Measurements from ENCODE around the gene MPIG6B. TPM values are rescaled to one million over a fixed set of nuclear protein-coding genes. Genes with fewer than 3 reads are reported as not detected.

MPIG6B gene
- total and polyA plus RNA-seq, 3 donors from 2014 or later: 0.74 to 1.3 (median 0.94) TPM

DNA sequence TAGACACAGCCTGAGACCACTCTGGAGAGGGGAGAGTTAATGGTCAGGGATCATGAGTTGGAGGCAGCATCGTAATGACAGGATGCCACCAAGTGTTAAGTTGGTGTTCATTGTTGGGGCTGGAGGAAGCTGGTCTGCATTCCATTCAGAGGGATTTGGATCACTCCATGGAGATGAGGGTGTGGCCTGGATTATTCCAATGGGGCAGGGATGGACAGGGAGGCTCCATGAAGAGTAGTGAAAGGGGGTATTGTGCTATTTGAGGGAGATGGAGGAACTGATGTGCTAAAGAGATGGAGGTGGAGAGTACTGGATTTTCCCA is 40.4 kb downstream of the MPIG6B start:
- Histone ChIP-seq H3K9me3 (no peaks in the 10 kb centered on the region), H3K27me3 (no peaks in the 10 kb centered on the region), H3K36me3 (ENCODE audit: low read depth, missing control alignments) (no peaks in the 10 kb centered on the region), H3K4me3 (no peak overlapping the region), H3K27ac (no peak overlapping the region), H3K4me1 (no peaks in the 10 kb centered on the region)
- no peak for DNase-seq
- TF ChIP-seq, protein P1, sequence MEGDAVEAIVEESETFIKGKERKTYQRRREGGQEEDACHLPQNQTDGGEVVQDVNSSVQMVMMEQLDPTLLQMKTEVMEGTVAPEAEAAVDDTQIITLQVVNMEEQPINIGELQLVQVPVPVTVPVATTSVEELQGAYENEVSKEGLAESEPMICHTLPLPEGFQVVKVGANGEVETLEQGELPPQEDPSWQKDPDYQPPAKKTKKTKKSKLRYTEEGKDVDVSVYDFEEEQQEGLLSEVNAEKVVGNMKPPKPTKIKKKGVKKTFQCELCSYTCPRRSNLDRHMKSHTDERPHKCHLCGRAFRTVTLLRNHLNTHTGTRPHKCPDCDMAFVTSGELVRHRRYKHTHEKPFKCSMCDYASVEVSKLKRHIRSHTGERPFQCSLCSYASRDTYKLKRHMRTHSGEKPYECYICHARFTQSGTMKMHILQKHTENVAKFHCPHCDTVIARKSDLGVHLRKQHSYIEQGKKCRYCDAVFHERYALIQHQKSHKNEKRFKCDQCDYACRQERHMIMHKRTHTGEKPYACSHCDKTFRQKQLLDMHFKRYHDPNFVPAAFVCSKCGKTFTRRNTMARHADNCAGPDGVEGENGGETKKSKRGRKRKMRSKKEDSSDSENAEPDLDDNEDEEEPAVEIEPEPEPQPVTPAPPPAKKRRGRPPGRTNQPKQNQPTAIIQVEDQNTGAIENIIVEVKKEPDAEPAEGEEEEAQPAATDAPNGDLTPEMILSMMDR (IDR thresholded peaks at IDR 0.05): no peak
- no peak for TF ChIP-seq POLR2A (IDR thresholded peaks at IDR 0.05)
- 40 to 45% methylated on average over 1 of the region's 1 CpG for WGBS, 2 donors
- intact Hi-C loops (cut with DNase I; ENCODE audit: low total_unique reads): no loop called here

DNA sequence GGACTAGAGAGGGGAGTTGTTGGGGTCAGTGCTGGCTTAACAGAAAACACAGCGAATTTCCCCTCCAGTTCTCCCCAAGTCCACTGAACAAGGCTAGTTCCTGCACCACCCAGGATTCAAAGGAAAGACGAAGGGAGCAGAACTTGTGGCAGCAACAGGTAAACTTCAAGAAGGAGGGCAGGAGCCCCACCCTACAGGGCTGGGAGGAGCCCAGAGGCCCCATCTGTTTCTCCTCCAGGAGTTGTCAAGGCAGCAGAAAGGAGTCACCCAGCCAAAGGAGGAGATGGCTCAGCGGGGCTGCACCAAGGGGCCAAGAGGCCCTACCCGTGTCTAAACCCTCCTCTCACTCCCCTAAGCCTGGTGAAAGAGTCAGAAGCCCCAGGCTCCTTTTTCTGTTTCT is 41.0 kb downstream of the MPIG6B start:
- no peaks in the 10 kb centered on the region for H3K27me3 ChIP-seq
- H3K36me3 ChIP-seq (ENCODE audit: low read depth, missing control alignments): no peaks in the 10 kb centered on the region
- H3K27ac ChIP-seq: no peak overlapping the region
- no peak for DNase-seq
- 83 to 84% methylated on average over 4 of the region's 4 CpGs for WGBS, 2 donors
- H3K4me3 ChIP-seq: no peak overlapping the region
- intact Hi-C loops (cut with DNase I; ENCODE audit: low total_unique reads): no loop called here
- no peaks in the 10 kb centered on the region for H3K4me1 ChIP-seq
- TF ChIP-seq, protein P1 (IDR thresholded peaks at IDR 0.05): no peak
- no peaks in the 10 kb centered on the region for H3K9me3 ChIP-seq

DNA sequence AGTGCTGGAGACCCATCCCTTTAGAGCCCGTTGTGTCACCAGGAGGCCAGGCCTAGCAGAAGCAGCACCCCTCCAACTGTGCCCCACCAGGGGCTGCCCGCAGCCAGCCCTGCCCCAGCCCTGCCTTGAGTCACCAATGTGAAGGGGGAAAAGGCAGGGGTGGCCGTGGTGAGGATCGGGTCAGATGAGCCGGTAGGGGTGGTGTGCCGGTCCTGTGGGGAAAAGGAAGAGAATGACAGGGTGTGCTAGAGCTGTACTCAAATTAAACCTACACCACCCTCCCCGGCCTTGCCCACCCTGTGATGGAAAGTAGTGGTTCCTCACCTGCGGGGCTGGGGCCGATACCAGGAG is 42.4 kb downstream of the MPIG6B start:
- DNase-seq: no peak
- Histone ChIP-seq H3K9me3 (no peaks in the 10 kb centered on the region), H3K4me3 (no peak overlapping the region), H3K27ac (no peak overlapping the region), H3K27me3 (no peaks in the 10 kb centered on the region), H3K4me1 (no peaks in the 10 kb centered on the region), H3K36me3 (ENCODE audit: low read depth, missing control alignments) (no peaks in the 10 kb centered on the region)
- TF ChIP-seq, protein P1 (IDR thresholded peaks at IDR 0.05): no peak
- no peak for TF ChIP-seq POLR2A (IDR thresholded peaks at IDR 0.05)
- 77 to 94% methylated on average over 7 to 9 of the region's 9 CpGs for WGBS, 2 donors
- intact Hi-C loops (cut with DNase I; ENCODE audit: low total_unique reads): no loop called here

DNA sequence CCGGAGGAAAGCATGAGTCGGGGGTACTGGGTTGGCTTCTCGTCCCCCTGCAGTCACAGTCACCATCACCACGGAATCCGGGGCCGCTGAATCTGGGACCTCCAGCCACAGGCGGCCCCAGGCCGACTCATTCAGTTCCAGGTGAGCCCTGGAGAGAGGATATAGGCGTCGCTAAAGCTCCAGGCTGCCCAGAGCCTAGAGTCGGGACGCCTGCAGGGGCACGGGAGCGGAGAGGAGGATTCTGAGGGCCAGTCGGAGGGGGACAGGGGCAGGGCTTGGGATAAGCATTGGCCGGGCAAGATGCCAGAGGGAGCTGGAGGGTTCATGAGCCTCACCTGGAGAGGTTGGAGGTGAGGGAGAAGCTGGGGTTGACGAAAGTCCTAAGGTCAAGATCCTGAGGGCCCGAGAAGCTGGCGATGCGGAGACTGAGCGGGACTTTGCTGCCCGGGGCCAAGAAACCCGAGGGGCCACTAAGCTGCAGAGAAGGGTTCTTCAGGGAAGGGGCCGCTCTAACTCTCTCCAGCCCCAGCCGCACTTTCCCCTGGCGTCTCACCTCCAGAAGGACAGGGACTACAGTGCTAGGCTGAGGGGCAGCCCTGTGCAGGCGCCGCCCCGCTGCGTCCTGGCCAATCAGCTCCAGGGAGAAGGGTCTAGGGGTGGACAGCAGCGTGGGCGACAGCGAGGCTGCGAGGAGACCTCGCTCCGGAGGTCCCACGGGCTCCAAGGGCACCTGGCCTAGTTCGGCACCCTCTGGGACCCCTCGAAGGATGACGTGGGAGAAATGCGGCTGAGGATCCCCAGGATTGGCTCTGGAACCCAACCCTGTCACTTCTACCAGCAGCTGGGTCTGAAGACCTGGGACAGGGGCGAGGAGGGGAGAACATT is 43.0 kb downstream of the MPIG6B start:
- H3K9me3 ChIP-seq: no peaks in the 10 kb centered on the region
- no peak overlapping the region for H3K27ac ChIP-seq
- DNase-seq: no peak
- 54 to 67% methylated on average over 13 to 42 of the region's 42 CpGs for WGBS, 2 donors
- H3K27me3 ChIP-seq: no peaks in the 10 kb centered on the region
- no peaks in the 10 kb centered on the region for H3K36me3 ChIP-seq (ENCODE audit: low read depth, missing control alignments)
- TF ChIP-seq, protein P1 (IDR thresholded peaks at IDR 0.05): no peak
- no peak for TF ChIP-seq POLR2A (IDR thresholded peaks at IDR 0.05)
- no peak overlapping the region for H3K4me3 ChIP-seq
- no peaks in the 10 kb centered on the region for H3K4me1 ChIP-seq
- intact Hi-C loops (cut with DNase I; ENCODE audit: low total_unique reads): no loop called here

DNA sequence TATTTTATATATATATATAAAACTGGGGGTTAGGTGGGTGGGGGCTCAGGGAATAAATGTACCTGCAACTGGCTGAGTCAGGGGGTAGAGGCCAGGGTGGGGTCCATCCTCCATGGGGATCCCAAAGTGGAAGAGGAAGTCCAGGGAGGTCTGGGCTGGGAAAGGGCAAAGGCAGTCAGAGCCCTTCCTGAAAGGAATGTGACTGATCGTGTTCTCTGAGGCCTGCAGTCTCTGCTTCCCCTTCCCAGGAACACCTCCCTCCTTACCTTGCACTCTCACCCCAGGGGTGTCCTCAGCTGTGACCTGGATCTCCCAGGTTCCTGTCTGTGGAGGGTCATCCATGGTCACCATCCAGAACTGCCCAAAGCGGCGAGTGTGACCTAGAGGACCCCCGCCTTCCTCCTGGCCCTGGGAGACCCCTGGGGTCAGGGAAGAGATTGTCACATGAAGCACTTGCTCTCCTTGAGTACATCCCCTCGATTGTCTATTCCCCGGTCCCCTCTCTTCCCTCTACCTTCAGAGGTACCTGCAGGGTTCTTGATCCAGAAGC is 44.0 kb downstream of the MPIG6B start:
- no peaks in the 10 kb centered on the region for H3K27me3 ChIP-seq
- no peaks in the 10 kb centered on the region for H3K4me1 ChIP-seq
- H3K9me3 ChIP-seq: no peaks in the 10 kb centered on the region
- no peak for TF ChIP-seq POLR2A (IDR thresholded peaks at IDR 0.05)
- TF ChIP-seq, protein P1 (IDR thresholded peaks at IDR 0.05): no peak
- no peak overlapping the region for H3K27ac ChIP-seq
- no peak for DNase-seq
- no peaks in the 10 kb centered on the region for H3K36me3 ChIP-seq (ENCODE audit: low read depth, missing control alignments)
- 75 to 84% methylated on average over 3 to 6 of the region's 6 CpGs for WGBS, 2 donors
- H3K4me3 ChIP-seq: no peak overlapping the region
- intact Hi-C loops (cut with DNase I; ENCODE audit: low total_unique reads): no loop called here
